H9 (cell line): ENCODE data around the gene EHD3. TPM values are rescaled to one million over a fixed set of nuclear protein-coding genes. Genes with fewer than 3 reads are reported as not detected.

Experiments used
- DNase-seq: peaks from one replicate; pipeline ENCODE4 v3.0.0-alpha.2; 2017
- H2AFZ ChIP-seq: one replicate; pipeline ENCODE4 v1.6.1; 2013; ENCODE audit warnings: mild to moderate bottlenecking, low read length, control low read depth, moderate library complexity
- H2AK5ac ChIP-seq: 2 replicates; pipeline ENCODE4 v1.6.1; 2013; ENCODE audit warnings: low read length, control low read depth, mixed read lengths; ENCODE audit not compliant: insufficient read length
- H2BK120ac ChIP-seq: one replicate; pipeline ENCODE4 v1.6.1; 2013; ENCODE audit warnings: low read depth, mild to moderate bottlenecking, low read length, control low read depth, inconsistent platforms; ENCODE audit not compliant: poor library complexity, severe bottlenecking
- H2BK12ac ChIP-seq: 2 replicates; pipeline ENCODE4 v1.6.1; 2013; ENCODE audit warnings: low read length, control low read depth, mixed read lengths, low read depth; ENCODE audit not compliant: insufficient read length
- H2BK15ac ChIP-seq: 2 replicates; pipeline ENCODE4 v1.6.1; 2013; ENCODE audit warnings: low read depth, low read length, control low read depth
- H2BK20ac ChIP-seq: one replicate; pipeline ENCODE4 v1.6.1; 2013; ENCODE audit warnings: low read depth, mild to moderate bottlenecking, low read length, control low read depth, inconsistent platforms; ENCODE audit not compliant: poor library complexity, severe bottlenecking
- H2BK5ac ChIP-seq: 2 replicates; pipeline ENCODE4 v1.6.1; 2013; ENCODE audit warnings: low read length, control low read depth, mixed read lengths; ENCODE audit not compliant: insufficient read length
- H3K14ac ChIP-seq: 2 replicates; pipeline ENCODE4 v1.6.1; 2013; ENCODE audit warnings: low read length, control low read depth; ENCODE audit not compliant: insufficient read depth
- H3K18ac ChIP-seq: 2 replicates; pipeline ENCODE4 v1.6.1; 2013; ENCODE audit warnings: low read depth, mild to moderate bottlenecking, mixed read lengths, low read length, control low read depth; ENCODE audit not compliant: insufficient read length
- H3K23ac ChIP-seq: 2 replicates; pipeline ENCODE4 v1.6.1; 2013; ENCODE audit warnings: low read length, control low read depth, mixed read lengths, low read depth; ENCODE audit not compliant: insufficient read length
- H3K23me2 ChIP-seq: 2 replicates; pipeline ENCODE4 v1.6.1; 2013; ENCODE audit warnings: low read depth, mild to moderate bottlenecking, mixed read lengths, low read length, control low read depth; ENCODE audit not compliant: insufficient read length, poor library complexity, severe bottlenecking
- H3K27ac ChIP-seq: 2 replicates; pipeline ENCODE4 v1.5.1; 2013; ENCODE audit warnings: low read length, control low read depth, mixed read lengths, low read depth; ENCODE audit not compliant: insufficient read length
- H3K27me3 ChIP-seq: 2 replicates; pipeline ENCODE4 v1.6.1; 2013; ENCODE audit warnings: low read length, control low read depth, inconsistent platforms; ENCODE audit not compliant: insufficient read depth
- H3K4ac ChIP-seq: 2 replicates; pipeline ENCODE4 v1.6.1; 2013; ENCODE audit warnings: low read depth, mild to moderate bottlenecking, control low read depth, inconsistent platforms, low read length, moderate library complexity
- H3K4me1 ChIP-seq: 2 replicates; pipeline ENCODE4 v1.6.1; 2013; ENCODE audit warnings: low read length, control low read depth, inconsistent platforms; ENCODE audit not compliant: insufficient read depth
- H3K4me2 ChIP-seq: 2 replicates; pipeline ENCODE4 v1.6.1; 2013; ENCODE audit warnings: low read length, control low read depth, mixed read lengths; ENCODE audit not compliant: insufficient read length, insufficient read depth
- H3K56ac ChIP-seq: 2 replicates; pipeline ENCODE4 v1.6.1; 2013; ENCODE audit warnings: low read depth, mild to moderate bottlenecking, mixed read lengths, low read length, control low read depth; ENCODE audit not compliant: insufficient read length
- H3K79me1 ChIP-seq: 2 replicates; pipeline ENCODE4 v1.6.1; 2013; ENCODE audit warnings: low read depth, mild to moderate bottlenecking, moderate library complexity, low read length, control low read depth, inconsistent platforms; ENCODE audit not compliant: insufficient read depth, poor library complexity, severe bottlenecking
- H3K79me2 ChIP-seq: 2 replicates; pipeline ENCODE4 v1.6.1; 2013; ENCODE audit warnings: low read length, control low read depth, inconsistent platforms; ENCODE audit not compliant: insufficient read depth
- H3K9ac ChIP-seq: 2 replicates; pipeline ENCODE4 v1.6.1; 2013; ENCODE audit warnings: low read length, control low read depth, mixed read lengths; ENCODE audit not compliant: insufficient read length; ENCODE audit errors: extremely low read depth
- H3K9me3 ChIP-seq: one replicate; pipeline ENCODE4 v1.6.1; 2013; ENCODE audit warnings: low read depth, low read length, inconsistent platforms; ENCODE audit not compliant: control insufficient read depth
- H3T11ph ChIP-seq: one replicate; pipeline ENCODE4 v1.6.1; 2013; ENCODE audit warnings: mild to moderate bottlenecking, low read length, control low read depth, inconsistent platforms
- H4K20me1 ChIP-seq: one replicate; pipeline ENCODE4 v1.6.1; 2013; ENCODE audit not compliant: control insufficient read depth, insufficient read length, insufficient read depth
- H4K5ac ChIP-seq: 2 replicates; pipeline ENCODE4 v1.6.1; 2013; ENCODE audit warnings: low read depth, mild to moderate bottlenecking, mixed read lengths, low read length, control low read depth; ENCODE audit not compliant: insufficient read length
- H4K8ac ChIP-seq: replicated peaks from 2 replicates; pipeline ENCODE4 v1.6.1; 2013; ENCODE audit warnings: low read length, control low read depth, mixed read lengths, low read depth; ENCODE audit not compliant: insufficient read length
- H4K91ac ChIP-seq: 2 replicates; pipeline ENCODE4 v1.6.1; 2013; ENCODE audit warnings: low read depth, mild to moderate bottlenecking, moderate library complexity, mixed read lengths, low read length, control low read depth; ENCODE audit not compliant: insufficient read length
- H3K27ac Mint-ChIP-seq, 3 experiments: 2 replicates in 2 of 3; 3 replicates in 1 of 3; pipeline ENCODE4 v1.8.0; 2020 to 2021; ENCODE audit warnings: mixed read lengths in 3 of 3, mild to moderate bottlenecking in 1 of 3, moderate library complexity in 1 of 3
- H3K27me3 Mint-ChIP-seq: 2 replicates; pipeline ENCODE4 v1.8.0; 2021; ENCODE audit warnings: low read depth, mild to moderate bottlenecking, moderate library complexity, mixed read lengths
- H3K36me3 Mint-ChIP-seq, 3 experiments: 2 replicates in 2 of 3; 3 replicates in 1 of 3; pipeline ENCODE4 v1.8.0; 2020 to 2021; ENCODE audit warnings: low read depth in 3 of 3, mixed read lengths in 3 of 3; ENCODE audit not compliant: insufficient read depth in 1 of 3
- H3K4me1 Mint-ChIP-seq, 2 experiments: 2 replicates each; pipeline ENCODE4 v1.8.0; 2020; ENCODE audit warnings: mixed read lengths in 2 of 2
- H3K4me3 Mint-ChIP-seq, 2 experiments: 2 replicates in 1 of 2; 3 replicates in 1 of 2; pipeline ENCODE4 v1.8.0; 2020 to 2021; ENCODE audit warnings: mild to moderate bottlenecking in 2 of 2, mixed read lengths in 2 of 2, moderate library complexity in 1 of 2
- H3K9me3 Mint-ChIP-seq, 2 experiments: 2 replicates in 1 of 2; 3 replicates in 1 of 2; pipeline ENCODE4 v1.8.0; 2020; ENCODE audit warnings: mild to moderate bottlenecking in 2 of 2, mixed read lengths in 2 of 2, moderate library complexity in 1 of 2
- CTCF ChIP-seq: fragments of 200-600 bp; sonication (generic); conservative IDR thresholded peaks from 3 replicates; pipeline ENCODE4 v1.8.0; 2021; ENCODE audit warnings: antibody characterized with exemption, mild to moderate bottlenecking
- WGBS: extraction: QIAGEN DNeasy Blood & Tissue Kit; methylation state at CpG from one replicate; pipeline ENCODE4 v1.1.7; 2013; ENCODE audit warnings: missing lambda C conversion rate, low lambda C conversion rate, mixed read lengths; ENCODE audit not compliant: insufficient read length; ENCODE audit errors: extremely low coverage; 5-methylcytosine and 5-hydroxymethylcytosine counted together
- total RNA-seq: library from RNA; stranded (reverse); gene quantifications from 2 replicates; pipeline ENCODE4 v1.2.1, GENCODE V29; 2021

Gene EHD3
- total RNA-seq, 1 experiment from 2014 or later = 8.3 TPM

GRCh38 chr2:31212659-31213600 lies 21.0 kb upstream of the EHD3 start:
- Histone ChIP-seq H3K4me1 (peaks cover 3% of the 10 kb centered on the region; the same call in 1 of the 2 replicates), H4K20me1 (no peaks in the 10 kb centered on the region), H2AK5ac (no peak overlapping the region), H4K91ac (no peak overlapping the region), H3K9ac (no peak overlapping the region), H3K79me1 (no peaks in the 10 kb centered on the region), H3K4ac (no peak overlapping the region), H3K18ac (no peak overlapping the region), H2AFZ (no peak overlapping the region), H3T11ph (no peak overlapping the region), H3K23me2 (no peaks in the 10 kb centered on the region), H3K27me3 (no peaks in the 10 kb centered on the region), H2BK15ac (no peak overlapping the region), H4K8ac (no peak overlapping the region), H3K14ac (no peak overlapping the region), H3K4me2 (no peak overlapping the region), H3K9me3 (no peaks in the 10 kb centered on the region), H4K5ac (no peak overlapping the region), H2BK5ac (no peak overlapping the region), H2BK12ac (no peak overlapping the region), H2BK120ac (no peak overlapping the region), H3K56ac (no peak overlapping the region), H3K27ac (no peak overlapping the region), H3K79me2 (no peaks in the 10 kb centered on the region), H2BK20ac (peak overlapping the region; percentile 45), H3K23ac (no peak overlapping the region)
- Mint-ChIP-seq H3K27me3 (no peaks in the 10 kb centered on the region), H3K9me3 (no peaks in the 10 kb centered on the region; a peak in 1 of 5 replicates), H3K36me3 (no peaks in the 10 kb centered on the region), H3K4me3 (no peak overlapping the region), H3K4me1 (peaks cover 15 to 21% of the 10 kb centered on the region in 2 experiments), H3K27ac (peak overlapping the region in 1 of 3 experiments; percentile 49; a peak in 2 of 7 replicates)
- WGBS = no CpG with 5 or more reads among the region's 9 CpGs
- peak; percentile 6 for DNase-seq
- no peak for TF ChIP-seq CTCF
